Omental fat pad (tissue), 4 donors: ENCODE data around the gene ASH1L. TPM values are rescaled to one million over a fixed set of nuclear protein-coding genes. Genes with fewer than 3 reads are reported as not detected.
"Not testable (repeated sequence)": the region's sequence is repeated elsewhere in the genome, so short reads cannot be mapped to it uniquely, and the experiment has no call there.

Experiments used
- ATAC-seq: fragments of 150-250 bp; one replicate; pipeline ENCODE4 v1.9.1; 2016; ENCODE audit warnings: mild to moderate bottlenecking, moderate library complexity; ENCODE audit not compliant: low FRiP score
- DNase-seq: peaks from one replicate; pipeline ENCODE4 v3.0.0-alpha.2; 2019; ENCODE audit warnings: low spot score
- CTCF ChIP-seq, 3 donors: fragments of 450-650 bp; IDR thresholded peaks; one replicate each; pipeline ENCODE4 v1.5.1; 2016 to 2017; ENCODE audit warnings: antibody characterized with exemption in 3 of 3, mild to moderate bottlenecking in 3 of 3, moderate library complexity in 2 of 3
- total RNA-seq, 4 donors: library from RNA; depleted of rRNA; stranded (reverse); fragments of >200 nt; gene quantifications; one replicate each; pipeline ENCODE4 v1.1.0, GENCODE V29; 2016

Gene ASH1L
- total RNA-seq, 4 donors from 2014 or later, result 60.8 to 72.2 (median 65.6) TPM

- TF ChIP-seq CTCF (IDR thresholded peaks at IDR 0.05), result no peak
- ATAC-seq, result peak; percentile 89
- no peak for DNase-seq
Measured at GRCh38 chr1:155569988-155570592, 7.5 kb upstream of the ASH1L start.

- not testable (repeated sequence) for ATAC-seq
Measured at GRCh38 chr1:155563377-155564022, 897 bp upstream of the ASH1L start.

GRCh38 chr1:155561779-155562580, 623 bp downstream of the ASH1L start:
- peak; percentile 54 for ATAC-seq

More at GRCh38 chr1:155563377-155564022, 897 bp upstream of the ASH1L start:
- DNase-seq, result not testable (repeated sequence)

GRCh38 chr1:155555915-155556314, 6.7 kb downstream of the ASH1L start:
- TF ChIP-seq CTCF (IDR thresholded peaks at IDR 0.05), result no peak
- DNase-seq (no peak), ATAC-seq (no peak)

More at GRCh38 chr1:155561779-155562580, 623 bp downstream of the ASH1L start:
- peak; percentile 24 for DNase-seq

GRCh38 chr1:155553349-155553748, 9.3 kb downstream of the ASH1L start:
- DNase-seq (no peak), ATAC-seq (no peak)
- TF ChIP-seq CTCF (IDR thresholded peaks at IDR 0.05), result no peak

- no peak for TF ChIP-seq CTCF (IDR thresholded peaks at IDR 0.05)
- ATAC-seq (no peak), DNase-seq (no peak)
Measured at GRCh38 chr1:155548706-155549105, 13.9 kb downstream of the ASH1L start.

- ATAC-seq, result no peak
- no peak for DNase-seq
- TF ChIP-seq CTCF (IDR thresholded peaks at IDR 0.05), result no peak
Measured at GRCh38 chr1:155540000-155540874, 22.4 kb downstream of the ASH1L start.
